Stimulated activated CD8-positive, alpha-beta memory T cell treated with anti-CD3 and anti-CD28 coated beads, Interleukin-4, amount 100 ng/mL, for 1 hour (primary cell): ENCODE results near the gene SHROOM3.
"Not testable (repeated sequence)": the region's sequence is repeated elsewhere in the genome, so short reads cannot be mapped to it uniquely, and the experiment has no call there.

Experiments used
- DNase-seq, 2 donors: peaks; one replicate each; pipeline ENCODE4 v3.0.0-alpha.2; 2020; ENCODE audit warnings: low read depth in 2 of 2, low spot score in 1 of 2

SHROOM3 gene

DNA sequence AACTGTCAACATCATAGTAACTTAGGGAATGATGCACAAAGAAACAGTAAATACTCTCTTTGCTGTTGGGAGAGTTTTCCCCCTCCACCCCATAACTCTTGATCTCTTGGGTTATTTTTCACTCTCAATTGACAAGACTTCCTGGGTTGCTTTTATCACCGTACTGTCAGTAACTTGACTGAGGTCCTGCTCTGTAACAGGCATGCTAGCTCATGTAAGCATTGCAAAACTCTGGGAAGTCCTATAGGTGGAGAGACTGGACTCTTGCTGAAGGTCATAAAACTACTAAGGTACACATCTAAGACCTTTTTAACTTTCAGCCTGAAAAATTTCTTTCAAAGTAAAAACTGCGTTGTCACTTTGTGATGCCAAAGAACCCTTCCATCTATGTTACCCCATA lies 10.9 kb downstream of the SHROOM3 start:
- no peak for DNase-seq

DNA sequence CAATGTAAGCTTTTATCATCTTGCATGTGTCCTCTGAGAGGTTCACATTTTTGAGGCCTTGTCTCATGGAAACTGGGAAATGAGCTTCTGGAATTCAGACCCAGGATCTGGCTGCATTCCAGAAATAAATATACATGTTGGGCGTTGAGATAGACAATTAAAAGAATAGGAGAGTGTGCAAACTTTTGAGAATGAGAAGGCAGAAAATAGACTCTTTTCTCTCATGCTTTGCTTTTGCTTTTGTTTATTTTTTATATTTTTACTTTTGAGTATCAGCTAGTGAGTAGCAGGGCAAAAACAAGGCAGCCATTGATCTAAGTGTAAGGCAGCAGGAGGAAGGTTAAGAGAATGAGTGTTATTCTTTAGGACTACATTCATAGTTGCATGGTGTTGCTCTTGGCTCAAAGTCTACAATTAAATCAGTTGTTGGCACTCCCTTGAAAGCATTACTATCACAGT lies 12.4 kb downstream of the SHROOM3 start:
- no peak for DNase-seq

GRCh38 chr4:76448211-76448610 lies 13.2 kb downstream of the SHROOM3 start:
- no peak for DNase-seq

DNA sequence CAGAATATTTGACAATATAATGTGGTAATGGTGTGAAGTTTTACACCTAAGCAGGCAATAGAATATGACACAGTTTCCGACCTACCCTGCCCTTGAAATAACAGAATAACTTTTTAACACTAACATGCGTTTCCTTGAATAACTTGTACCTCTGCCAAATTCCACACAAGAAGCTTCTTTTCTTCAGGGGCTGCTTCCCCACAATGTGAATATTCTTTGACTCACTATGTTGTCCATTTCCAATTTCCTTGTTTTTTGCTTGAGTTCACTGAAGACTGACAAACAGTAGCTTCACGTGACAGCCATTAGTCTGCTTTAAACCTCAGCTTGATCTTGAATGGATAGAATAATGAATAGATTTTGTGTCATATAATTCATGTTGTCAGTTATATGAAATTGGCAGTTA lies 14.3 kb downstream of the SHROOM3 start:
- no peak for DNase-seq

GRCh38 chr4:76449833-76450232 lies 14.8 kb downstream of the SHROOM3 start:
- DNase-seq = no peak

DNA sequence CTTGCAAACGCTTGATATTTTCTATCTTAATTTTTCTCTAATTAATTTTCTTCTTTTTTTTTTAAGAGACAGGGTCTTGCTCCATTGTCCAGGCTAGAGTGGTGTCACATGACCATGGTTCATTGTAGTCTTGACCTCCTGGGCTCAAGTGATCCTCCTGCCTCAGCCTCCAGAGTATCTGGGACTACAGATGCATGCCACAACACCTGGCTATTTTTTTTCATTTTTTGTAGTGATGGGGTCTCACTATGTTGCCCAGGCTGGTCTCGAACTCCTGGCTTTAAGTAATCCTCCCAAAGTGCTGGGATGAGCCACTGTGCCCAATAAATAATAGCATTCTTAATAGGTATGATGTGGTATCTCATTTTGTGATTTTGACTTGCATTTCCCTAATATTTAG lies 18.2 kb downstream of the SHROOM3 start:
- DNase-seq = no peak

DNA sequence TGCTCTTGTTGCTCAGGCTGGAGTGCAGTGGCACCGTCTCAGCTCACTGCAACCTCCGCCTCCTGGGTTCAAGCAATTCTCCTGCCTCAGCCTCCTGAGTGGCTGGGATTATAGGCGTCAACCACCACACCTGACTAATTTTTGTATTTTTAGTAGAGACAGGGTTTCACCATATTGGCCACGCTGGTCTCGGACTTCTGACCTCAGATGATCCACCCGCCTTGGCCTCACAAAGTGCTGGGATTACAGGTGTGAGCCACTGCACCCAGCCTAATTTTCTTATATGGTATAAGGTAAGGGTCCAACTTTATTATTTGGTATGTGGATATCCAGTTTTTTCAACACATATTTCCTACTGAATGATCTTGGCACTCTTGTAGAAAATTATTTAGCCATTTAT lies 19.0 kb downstream of the SHROOM3 start:
- not testable (repeated sequence) for DNase-seq

- DNase-seq = no peak
Measured at GRCh38 chr4:76457885-76458284, 22.9 kb downstream of the SHROOM3 start.

GRCh38 chr4:76458297-76458696 lies 23.3 kb downstream of the SHROOM3 start:
- no peak for DNase-seq

DNA sequence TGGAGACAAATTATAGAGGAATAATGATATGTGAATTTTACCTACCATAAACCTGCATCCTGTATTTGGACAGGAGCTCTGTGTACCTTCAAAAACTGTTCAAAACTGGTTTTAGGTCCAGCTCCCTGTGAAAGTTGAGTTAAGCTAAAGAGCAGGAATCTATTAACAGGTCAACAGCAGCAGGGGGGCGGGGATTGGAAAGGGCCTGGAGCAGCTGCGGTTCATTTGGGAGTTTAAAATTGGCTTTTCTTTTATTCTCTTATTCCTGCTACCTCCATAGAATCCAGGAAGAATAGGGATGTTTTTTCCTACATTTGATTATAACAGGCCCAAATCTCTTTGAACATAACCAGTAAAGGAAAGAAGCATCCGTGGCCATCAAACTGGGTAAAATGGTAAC lies 23.8 kb downstream of the SHROOM3 start:
- DNase-seq = no peak

- no peak for DNase-seq
Measured at GRCh38 chr4:76459291-76459723, 24.3 kb downstream of the SHROOM3 start.

DNA sequence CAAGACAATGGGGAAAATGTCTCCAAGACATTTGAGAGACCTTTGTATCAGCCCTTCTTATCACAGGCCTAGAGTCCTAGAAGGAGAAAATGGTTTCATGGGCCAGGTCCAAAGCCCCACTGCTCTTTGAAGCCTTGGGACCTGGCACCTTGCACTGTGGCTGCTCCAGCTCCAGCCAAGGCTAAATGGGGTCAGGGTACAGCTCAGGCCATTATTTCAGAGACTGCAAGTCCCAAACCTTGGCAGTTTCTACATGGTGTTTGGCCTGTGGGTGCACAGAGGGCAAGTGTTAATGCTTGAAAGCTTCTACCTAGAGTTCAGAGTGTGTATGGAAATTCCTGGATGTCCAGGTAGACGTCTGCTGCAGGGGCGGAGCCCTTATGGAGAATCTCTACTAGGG lies 28.5 kb downstream of the SHROOM3 start:
- no peak for DNase-seq

GRCh38 chr4:76470064-76470463 lies 35.0 kb downstream of the SHROOM3 start:
- DNase-seq = no peak

- no peak for DNase-seq
Measured at GRCh38 chr4:76470532-76470931, 35.5 kb downstream of the SHROOM3 start.

DNA sequence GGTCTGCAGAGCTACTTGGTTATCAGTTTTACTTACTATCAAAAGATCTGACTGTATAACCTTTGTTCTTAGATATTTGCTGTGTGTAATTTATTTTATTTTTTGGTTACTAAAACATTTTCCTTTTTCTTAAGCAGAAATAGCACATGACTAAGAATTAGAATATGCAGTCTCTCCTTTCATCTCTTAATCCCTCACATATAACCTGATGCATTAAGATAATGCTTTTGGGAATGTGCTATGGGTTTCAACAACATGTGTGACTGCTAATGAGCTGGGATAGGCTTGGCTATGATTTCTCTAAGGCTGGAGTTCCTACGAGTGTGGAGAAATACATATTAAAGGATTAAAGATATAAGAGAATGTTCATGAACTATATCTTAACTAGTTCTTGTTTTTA lies 41.5 kb downstream of the SHROOM3 start:
- no peak for DNase-seq

GRCh38 chr4:76484654-76485053 lies 49.6 kb downstream of the SHROOM3 start:
- DNase-seq = no peak

DNA sequence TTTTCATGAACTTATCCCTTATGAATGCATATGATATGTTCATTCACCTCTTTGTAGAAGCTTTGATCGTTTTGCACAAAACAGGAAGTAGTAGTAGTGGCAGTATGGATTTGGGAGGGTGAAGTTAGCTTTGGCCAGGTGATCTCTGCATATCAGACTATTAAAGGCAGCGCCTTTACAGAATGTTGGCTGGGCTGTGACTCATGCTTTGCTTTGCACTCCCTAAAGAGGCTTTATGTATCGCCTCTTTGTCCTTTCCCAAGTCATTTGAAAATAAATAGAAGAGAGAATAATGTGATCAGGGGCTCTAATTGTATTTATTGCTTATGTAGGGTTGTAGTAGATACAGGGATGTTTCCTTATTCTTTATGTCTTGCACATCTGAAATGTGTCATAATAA lies 50.4 kb downstream of the SHROOM3 start:
- DNase-seq = no peak

DNA sequence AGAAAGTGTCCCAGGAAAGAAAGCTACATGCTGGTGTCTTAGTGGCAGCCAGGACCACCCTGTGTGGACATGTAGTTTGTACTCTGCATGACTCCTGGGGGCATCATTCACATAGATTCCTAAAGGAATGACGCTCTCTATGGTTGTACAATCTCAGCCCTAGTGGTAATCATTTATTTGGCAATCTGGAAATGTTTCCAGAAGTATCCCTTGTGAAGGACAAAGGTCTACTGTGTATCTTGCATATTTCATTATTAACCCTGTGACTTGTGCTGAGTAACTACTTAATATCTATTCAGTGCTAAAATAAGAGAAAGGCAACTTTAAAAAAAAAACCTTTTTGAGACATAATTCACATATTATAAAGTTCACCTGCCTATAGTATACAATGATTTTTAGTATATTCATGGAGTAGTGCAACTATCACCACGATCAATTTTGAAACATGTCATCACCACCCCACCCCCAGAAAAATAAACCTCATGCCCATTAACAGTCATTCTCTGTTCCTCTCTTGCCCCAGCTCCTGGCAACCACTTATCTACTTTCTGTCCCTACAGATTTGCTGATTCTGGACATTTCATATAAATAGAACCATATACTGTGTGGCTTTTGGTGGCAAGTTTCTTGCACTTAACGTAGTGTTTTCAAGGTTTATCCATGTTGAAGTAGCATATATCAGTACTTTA lies 51.7 kb downstream of the SHROOM3 start:
- DNase-seq = no peak

- DNase-seq = no peak
Measured at GRCh38 chr4:76487621-76488020, 52.6 kb downstream of the SHROOM3 start.

DNA sequence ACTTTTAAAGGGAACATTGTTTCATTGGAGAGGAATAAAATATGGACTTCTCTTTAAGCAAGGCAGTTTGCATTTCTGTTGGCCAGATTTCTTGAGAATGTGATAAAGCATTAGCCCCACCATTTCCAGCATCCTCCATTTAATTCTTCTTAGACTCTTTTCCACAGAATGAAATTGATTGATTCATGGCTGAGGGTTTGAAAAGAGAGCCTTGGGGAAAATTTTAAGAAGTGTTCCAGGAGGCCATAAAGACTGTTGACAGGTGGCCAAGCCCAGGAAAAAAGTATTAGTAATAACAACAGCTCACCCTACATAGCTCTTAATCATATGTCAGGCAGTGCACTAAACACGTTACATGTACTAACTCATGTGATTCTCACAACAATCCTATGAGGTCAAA lies 53.4 kb downstream of the SHROOM3 start:
- no peak for DNase-seq

GRCh38 chr4:76488888-76489685 lies 54.1 kb downstream of the SHROOM3 start:
- DNase-seq = no peak

DNA sequence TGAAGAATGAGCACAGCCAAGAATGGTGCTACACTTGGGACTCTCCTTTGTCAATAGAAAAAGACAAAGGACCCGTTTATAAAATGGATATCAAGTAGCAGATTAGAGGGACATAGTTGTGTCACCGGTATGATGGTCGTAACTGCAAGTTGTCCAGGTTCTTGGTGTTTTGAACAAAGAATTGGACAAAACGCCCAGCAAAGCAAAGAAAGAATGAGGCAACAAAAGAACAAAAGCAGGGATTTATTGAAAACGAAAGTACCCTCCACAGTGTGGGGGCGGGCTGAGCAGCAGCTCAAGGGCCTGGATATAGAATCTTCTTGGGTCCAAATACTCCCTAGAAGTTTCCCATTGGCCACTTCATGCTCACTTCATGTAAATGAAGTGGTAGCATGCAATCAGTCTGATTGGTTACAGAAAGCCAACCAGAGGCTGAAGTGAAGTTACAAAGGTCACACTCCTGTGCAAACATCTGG lies 54.7 kb downstream of the SHROOM3 start:
- no peak for DNase-seq
